Measurements from ENCODE around the gene WNT9A. TPM values are rescaled to one million over a fixed set of nuclear protein-coding genes. Genes with fewer than 3 reads are reported as not detected.
A peak's percentile ranks its signal among the peaks of the same experiment; 100 is the strongest.

Gene WNT9A
- total and polyA plus RNA-seq, 8 donors = 0.72 to 2.9 (median 1.6) TPM

GRCh38 chr1:227953022-227953412, 5.3 kb upstream of the WNT9A start:
- TF ChIP-seq CTCF (IDR thresholded peaks at IDR 0.05) = no peak
- no peak for FAIRE-seq
- intact Hi-C loops (cut with DNase I) = loop anchor here in 1 of 3 donors (10.0 kb wide), 1 partner anchor 468 kb away; no protein-coding TSS in a partner anchor
- Histone ChIP-seq H3K36me3 (no peaks in the 10 kb centered on the region), H3K4me3 (no peak overlapping the region), H3K27ac (no peak overlapping the region), H3K27me3 (peaks cover 0 to 7% (median 0%) of the 10 kb centered on the region in 4 donors), H3K9me3 (no peaks in the 10 kb centered on the region), H3K4me1 (no peaks in the 10 kb centered on the region)
- DNase-seq = no peak
- ATAC-seq = no peak
- 69 to 84% methylated on average over 3 of the region's 3 CpGs for WGBS, 2 donors

GRCh38 chr1:227952374-227953021, 4.8 kb upstream of the WNT9A start:
- no peak for TF ChIP-seq CTCF (IDR thresholded peaks at IDR 0.05)
- no peaks in the 10 kb centered on the region for H3K9me3 ChIP-seq
- H3K4me1 ChIP-seq = no peaks in the 10 kb centered on the region
- H3K36me3 ChIP-seq = no peaks in the 10 kb centered on the region
- peak in 2 of 6 donors; percentile 5 to 9 for DNase-seq
- no peak for FAIRE-seq
- no peak for ATAC-seq
- 76 to 79% methylated on average over 18 of the region's 18 CpGs for WGBS, 2 donors
- H3K27ac ChIP-seq = no peak overlapping the region
- no peak overlapping the region for H3K4me3 ChIP-seq
- intact Hi-C loops (cut with DNase I) = loop anchor here in 1 of 3 donors (10.0 kb wide), 1 partner anchor 468 kb away; no protein-coding TSS in a partner anchor
- peaks cover 0 to 7% (median 0%) of the 10 kb centered on the region in 4 donors for H3K27me3 ChIP-seq

- no peak overlapping the region for H3K4me3 ChIP-seq
- intact Hi-C loops (cut with DNase I) = loop anchor here in 1 of 3 donors (10.0 kb wide), 1 partner anchor 467 kb away; no protein-coding TSS in a partner anchor
- no peak overlapping the region for H3K27ac ChIP-seq
- DNase-seq = peak in 2 of 6 donors; percentile 4 to 9
- peaks cover 0 to 5% (median 0%) of the 10 kb centered on the region in 4 donors for H3K27me3 ChIP-seq
- TF ChIP-seq CTCF (IDR thresholded peaks at IDR 0.05) = no peak
- no peaks in the 10 kb centered on the region for H3K9me3 ChIP-seq
- ATAC-seq = no peak
- no peaks in the 10 kb centered on the region for H3K36me3 ChIP-seq
- no peak for FAIRE-seq
- WGBS, 2 donors = 89 to 91% methylated on average over 9 of the region's 9 CpGs
- H3K4me1 ChIP-seq = no peaks in the 10 kb centered on the region
These were observed 4.1 kb upstream of the WNT9A start for GRCh38 chr1:227951624-227952373.

GRCh38 chr1:227950735-227951346, 3.1 kb upstream of the WNT9A start:
- FAIRE-seq = no peak
- WGBS, 2 donors = 80 to 83% methylated on average over 8 of the region's 8 CpGs
- intact Hi-C loops (cut with DNase I) = loop anchor here in 1 of 3 donors (10.0 kb wide), 1 partner anchor 466 kb away; no protein-coding TSS in a partner anchor

More at GRCh38 chr1:227950735-227951346, 3.1 kb upstream of the WNT9A start:
- H3K4me3 ChIP-seq = no peak overlapping the region
- no peak overlapping the region for H3K27ac ChIP-seq
- no peak for ATAC-seq
- H3K36me3 ChIP-seq = no peaks in the 10 kb centered on the region
- no peak for TF ChIP-seq CTCF (IDR thresholded peaks at IDR 0.05)
- H3K4me1 ChIP-seq = peaks cover 3% of the 10 kb centered on the region in 3 donors
- no peaks in the 10 kb centered on the region for H3K27me3 ChIP-seq
- no peaks in the 10 kb centered on the region for H3K9me3 ChIP-seq
- peak in 2 of 6 donors; percentile 1 to 4 for DNase-seq

All from pancreas (tissue), 10 donors.